Dendritic cell treated with granulocyte-macrophage colony-stimulating factor and Interleukin-4, amounts not matched to agents 40 ng/mL and 50 ng/mL, for 4 days (primary cell): ENCODE measurements around the gene RAB8B.

Experiments
- H3K27ac Mint-ChIP-seq: one replicate; pipeline ENCODE4 v1.8.0; 2022; ENCODE audit warnings: mild to moderate bottlenecking, mixed read lengths
- H3K27me3 Mint-ChIP-seq: one replicate; pipeline ENCODE4 v1.8.0; 2022; ENCODE audit warnings: mild to moderate bottlenecking, mixed read lengths
- H3K36me3 Mint-ChIP-seq: one replicate; pipeline ENCODE4 v1.8.0; 2022; ENCODE audit warnings: low read depth, mixed read lengths
- H3K4me1 Mint-ChIP-seq: one replicate; pipeline ENCODE4 v1.8.0; 2022; ENCODE audit warnings: low read depth, mixed read lengths
- H3K4me3 Mint-ChIP-seq: one replicate; pipeline ENCODE4 v1.8.0; 2022; ENCODE audit warnings: mild to moderate bottlenecking, moderate library complexity, mixed read lengths
- H3K9me3 Mint-ChIP-seq: one replicate; pipeline ENCODE4 v1.8.0; 2022; ENCODE audit warnings: mixed read lengths
- intact Hi-C: fragments of 100-400 bp; cut with micrococcal nuclease; formaldehyde crosslinking; loops from one replicate; pipeline ENCODE4 v1.15.0; 2022

RAB8B gene

DNA sequence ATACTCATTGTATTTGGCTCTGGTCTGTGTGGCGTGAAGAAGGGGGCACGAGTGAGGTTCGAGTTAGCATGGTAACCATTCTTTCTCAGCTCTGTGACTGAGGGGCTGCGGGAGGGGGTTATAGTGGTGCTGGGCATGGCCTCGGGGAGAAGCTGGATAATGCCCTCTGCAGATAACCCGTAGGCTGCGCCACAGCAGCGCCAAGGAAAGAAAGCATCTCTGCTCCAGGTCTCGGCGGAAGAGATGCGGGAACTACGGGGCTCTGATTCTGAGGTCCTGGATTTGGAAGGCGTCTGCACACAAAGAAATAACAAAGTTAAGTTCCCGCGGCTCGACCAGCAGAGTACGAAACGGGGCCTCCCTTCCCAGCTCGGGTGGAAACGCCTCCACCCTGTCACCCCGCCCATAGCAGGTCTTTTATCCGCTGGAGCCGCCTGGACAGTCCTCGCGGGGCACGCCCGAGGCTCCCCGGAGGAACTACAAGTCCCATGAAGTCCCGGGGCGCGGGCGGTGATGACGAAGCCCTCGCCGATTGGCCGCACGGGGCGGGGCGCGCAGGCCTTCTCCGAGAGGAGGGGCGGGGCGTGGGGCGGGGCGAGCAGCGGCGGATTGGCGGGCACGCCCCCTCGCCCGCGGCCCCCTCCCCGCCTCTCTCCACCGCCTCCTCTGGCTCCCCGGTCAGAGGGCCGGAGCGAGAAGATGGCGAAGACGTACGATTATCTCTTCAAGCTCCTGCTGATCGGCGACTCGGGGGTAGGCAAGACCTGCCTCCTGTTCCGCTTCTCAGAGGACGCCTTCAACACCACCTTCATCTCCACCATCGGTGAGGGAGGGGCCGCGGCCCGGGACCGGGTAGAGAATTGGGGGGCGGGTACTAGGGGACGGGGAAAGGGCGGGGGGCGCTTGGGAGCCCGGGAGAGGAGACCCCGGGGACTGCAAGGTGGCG lies at the start of gene RAB8B:
Gene RAB8B, plus strand, starts transcription at position 681 of the 946 bp plus-strand sequence. Its CDS starts 19 bp downstream, at position 700.
- H3K27me3 Mint-ChIP-seq: no peaks in the 10 kb centered on the region
- intact Hi-C loops: no loop called here

GRCh38 chr15:63140936-63141335 lies 48.5 kb upstream of the RAB8B start:
- intact Hi-C loops: no loop called here
- Mint-ChIP-seq H3K4me3 (no peak overlapping the region), H3K36me3 (peaks cover 80% of the 10 kb centered on the region), H3K27me3 (no peaks in the 10 kb centered on the region), H3K27ac (no peak overlapping the region), H3K9me3 (no peaks in the 10 kb centered on the region), H3K4me1 (peaks cover 17% of the 10 kb centered on the region)

More for the DNA sequence above, at the start of gene RAB8B:
- Mint-ChIP-seq H3K27ac (peak within 1 kb of the TSS; percentile 90), H3K4me1 (peaks cover 40% of the 10 kb centered on the region), H3K4me3 (peak within 1 kb of the TSS; percentile 89), H3K9me3 (no peaks in the 10 kb centered on the region), H3K36me3 (peaks cover 16% of the 10 kb centered on the region)

GRCh38 chr15:63145426-63145825 lies 44.0 kb upstream of the RAB8B start:
- H3K4me1 Mint-ChIP-seq: no peaks in the 10 kb centered on the region
- intact Hi-C loops: no loop called here
- no peak overlapping the region for H3K27ac Mint-ChIP-seq
- no peak overlapping the region for H3K4me3 Mint-ChIP-seq
- no peaks in the 10 kb centered on the region for H3K9me3 Mint-ChIP-seq
- peaks cover 89% of the 10 kb centered on the region for H3K36me3 Mint-ChIP-seq
- H3K27me3 Mint-ChIP-seq: no peaks in the 10 kb centered on the region

- Mint-ChIP-seq H3K9me3 (no peaks in the 10 kb centered on the region), H3K27ac (no peak overlapping the region), H3K36me3 (peaks cover 84% of the 10 kb centered on the region), H3K27me3 (no peaks in the 10 kb centered on the region), H3K4me1 (no peaks in the 10 kb centered on the region), H3K4me3 (no peak overlapping the region)
- intact Hi-C loops: no loop called here
These were observed 42.7 kb upstream of the RAB8B start for GRCh38 chr15:63146684-63147083.

DNA sequence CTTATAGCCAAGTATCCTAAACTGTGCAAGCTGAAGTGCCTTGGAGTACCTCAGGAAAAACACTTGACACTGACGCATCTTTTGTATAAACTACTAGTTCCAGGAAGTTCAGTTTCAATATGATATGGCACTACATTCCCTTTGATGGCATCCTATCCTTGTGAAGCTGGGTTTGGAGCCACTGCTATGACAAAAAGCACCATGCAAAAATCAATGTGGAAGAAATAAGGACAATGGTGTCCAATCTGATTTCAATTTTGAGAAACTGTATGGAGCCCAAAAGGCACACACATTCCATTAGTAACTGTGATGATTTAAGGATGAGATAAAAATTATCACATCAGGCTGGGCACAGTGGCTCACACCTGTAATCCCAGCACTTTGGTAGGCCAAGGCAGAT lies 37.7 kb upstream of the RAB8B start:
- Mint-ChIP-seq H3K27ac (no peak overlapping the region), H3K36me3 (peaks cover 75% of the 10 kb centered on the region), H3K4me1 (peaks cover 5% of the 10 kb centered on the region), H3K4me3 (no peak overlapping the region), H3K27me3 (no peaks in the 10 kb centered on the region), H3K9me3 (no peaks in the 10 kb centered on the region)
- intact Hi-C loops: no loop called here

DNA sequence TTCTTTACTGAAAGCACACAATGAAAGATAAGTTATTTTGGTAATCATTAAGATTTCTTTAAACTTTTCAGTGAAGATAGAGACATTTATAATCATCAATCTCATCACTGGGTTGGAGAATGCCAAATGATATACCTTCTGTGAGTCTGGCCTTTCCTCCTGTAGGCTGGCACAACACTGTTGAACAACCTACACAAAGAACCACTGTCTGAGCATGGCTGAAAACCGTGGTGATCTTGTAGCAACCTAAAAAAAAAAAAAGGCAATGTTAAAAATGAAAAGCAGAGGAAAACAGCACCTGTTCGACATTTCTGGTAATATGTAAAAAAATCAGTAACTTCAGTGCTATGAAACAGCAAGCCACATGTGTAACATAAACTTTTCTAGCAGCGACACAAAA lies 33.9 kb upstream of the RAB8B start:
- H3K27ac Mint-ChIP-seq: no peak overlapping the region
- H3K4me3 Mint-ChIP-seq: peak overlapping the region; percentile 32
- H3K4me1 Mint-ChIP-seq: peaks cover 10% of the 10 kb centered on the region
- peaks cover 8% of the 10 kb centered on the region for H3K9me3 Mint-ChIP-seq
- no peaks in the 10 kb centered on the region for H3K27me3 Mint-ChIP-seq
- intact Hi-C loops: loop anchor here (5.0 kb wide), 3 partner anchors 37 to 127 kb away; no protein-coding TSS in a partner anchor
- H3K36me3 Mint-ChIP-seq: peaks cover 47% of the 10 kb centered on the region

GRCh38 chr15:63156086-63156710 lies 33.2 kb upstream of the RAB8B start:
- H3K36me3 Mint-ChIP-seq: peaks cover 45% of the 10 kb centered on the region
- peak overlapping the region; percentile 94 for H3K4me3 Mint-ChIP-seq
- intact Hi-C loops: loop anchor here (5.0 kb wide), 3 partner anchors 36 to 126 kb away; no protein-coding TSS in a partner anchor
- H3K4me1 Mint-ChIP-seq: peaks cover 10% of the 10 kb centered on the region
- H3K27ac Mint-ChIP-seq: peak overlapping the region; percentile 96
- H3K27me3 Mint-ChIP-seq: no peaks in the 10 kb centered on the region
- H3K9me3 Mint-ChIP-seq: peaks cover 8% of the 10 kb centered on the region

DNA sequence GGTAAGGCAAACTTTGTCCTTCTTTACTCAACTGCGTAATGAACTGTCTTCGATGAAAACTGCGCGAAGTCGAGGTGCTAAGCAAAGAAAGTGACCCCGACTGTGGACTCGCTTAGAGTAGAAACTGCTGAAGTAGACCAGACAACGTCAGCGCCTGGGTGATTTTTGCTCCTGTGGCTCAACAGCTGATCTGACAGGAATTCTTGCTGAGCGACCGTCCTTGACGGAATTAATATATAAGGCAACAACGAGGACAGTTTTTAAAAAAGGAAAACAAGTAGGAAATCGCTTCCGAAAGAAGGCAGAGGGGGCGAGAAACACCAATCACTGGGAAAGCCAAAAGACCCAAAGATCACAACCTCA lies 32.7 kb upstream of the RAB8B start:
- Mint-ChIP-seq H3K4me1 (peaks cover 10% of the 10 kb centered on the region), H3K9me3 (peaks cover 8% of the 10 kb centered on the region), H3K27ac (peak overlapping the region; percentile 96), H3K36me3 (peaks cover 40% of the 10 kb centered on the region), H3K4me3 (peak overlapping the region; percentile 94), H3K27me3 (no peaks in the 10 kb centered on the region)
- intact Hi-C loops: loop anchor here (1.0 to 5.0 kb wide), 4 partner anchors 35 to 126 kb away; partner anchors contain the start of gene LACTB

DNA sequence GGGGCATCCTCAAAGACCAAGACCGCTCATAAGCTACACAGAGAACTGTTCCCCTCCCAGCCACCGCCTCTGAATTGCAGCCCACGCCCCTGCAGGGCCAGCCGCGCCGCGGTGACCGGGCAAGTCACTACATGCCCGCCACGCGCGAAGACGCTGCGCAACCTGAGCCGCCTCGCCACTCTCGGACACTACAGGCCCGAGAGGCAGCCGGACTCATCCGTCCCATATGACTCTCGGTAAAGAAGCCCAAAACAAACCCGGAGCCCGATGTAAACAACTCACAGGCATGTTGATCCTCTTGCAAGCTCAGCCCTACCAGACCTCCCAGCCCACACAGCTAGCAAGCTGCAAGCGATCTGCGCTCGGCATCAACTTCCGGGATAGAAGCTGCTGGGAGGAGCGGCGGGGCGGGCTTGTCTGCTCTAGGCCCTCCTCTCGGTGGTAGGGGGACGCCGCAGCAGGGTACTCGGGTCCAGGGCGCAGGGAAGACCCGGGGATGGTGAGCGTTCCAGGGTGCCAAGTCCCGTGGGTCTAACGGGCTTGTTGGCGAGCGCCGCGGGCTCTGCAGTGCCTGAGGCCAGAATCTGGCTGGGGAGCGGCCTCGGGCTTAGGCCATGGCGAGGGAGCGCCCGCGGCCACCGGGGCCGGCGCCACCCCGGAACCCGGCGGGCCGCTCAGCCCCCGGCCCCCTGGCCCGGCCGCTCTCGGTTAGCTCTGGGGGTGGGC lies 32.1 kb upstream of the RAB8B start, which contains the start of gene RPS27L:
Gene RPS27L, minus strand, starts transcription at position 360 of the 726 bp plus-strand sequence. Its CDS starts 72 bp downstream, at position 288.
- no peaks in the 10 kb centered on the region for H3K27me3 Mint-ChIP-seq
- intact Hi-C loops: loop anchor here (1.0 to 5.0 kb wide), 4 partner anchors 35 to 125 kb away; partner anchors contain the start of gene LACTB
- peaks cover 10% of the 10 kb centered on the region for H3K4me1 Mint-ChIP-seq
- peak within 1 kb of the TSS; percentile 96 for H3K27ac Mint-ChIP-seq
- peak within 1 kb of the TSS; percentile 94 for H3K4me3 Mint-ChIP-seq
- H3K9me3 Mint-ChIP-seq: peaks cover 8% of the 10 kb centered on the region
- peaks cover 35% of the 10 kb centered on the region for H3K36me3 Mint-ChIP-seq

GRCh38 chr15:63157891-63158431 lies 31.4 kb upstream of the RAB8B start:
- Mint-ChIP-seq H3K27me3 (no peaks in the 10 kb centered on the region), H3K4me1 (peaks cover 10% of the 10 kb centered on the region), H3K4me3 (peak overlapping the region; percentile 94), H3K27ac (peak overlapping the region; percentile 96), H3K36me3 (peaks cover 29% of the 10 kb centered on the region), H3K9me3 (peaks cover 8% of the 10 kb centered on the region)
- intact Hi-C loops: loop anchor here (1.0 to 5.0 kb wide), 4 partner anchors 34 to 124 kb away; partner anchors contain the start of gene LACTB

DNA sequence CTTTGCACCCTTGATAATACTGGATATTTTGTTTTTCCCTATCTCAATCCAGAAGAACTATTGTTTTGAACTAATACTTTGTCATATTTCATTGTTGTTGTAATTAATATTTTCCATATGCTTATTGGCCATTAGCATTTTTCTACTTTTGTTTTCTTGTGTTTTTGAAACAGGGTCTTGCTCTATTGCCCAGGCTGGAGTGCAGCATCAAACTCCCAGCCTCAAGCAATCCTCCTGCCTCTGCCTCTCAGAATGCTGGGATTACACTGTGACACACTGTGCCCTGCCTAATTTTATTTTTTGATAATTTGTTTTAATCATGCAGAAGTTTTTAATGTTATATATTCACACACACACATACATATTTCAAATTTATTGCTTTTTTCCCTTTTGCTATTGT lies 28.8 kb upstream of the RAB8B start:
- Mint-ChIP-seq H3K27ac (no peak overlapping the region), H3K4me3 (no peak overlapping the region), H3K27me3 (no peaks in the 10 kb centered on the region), H3K9me3 (peaks cover 8% of the 10 kb centered on the region), H3K4me1 (peaks cover 6% of the 10 kb centered on the region), H3K36me3 (peaks cover 10% of the 10 kb centered on the region)
- intact Hi-C loops: no loop called here

DNA sequence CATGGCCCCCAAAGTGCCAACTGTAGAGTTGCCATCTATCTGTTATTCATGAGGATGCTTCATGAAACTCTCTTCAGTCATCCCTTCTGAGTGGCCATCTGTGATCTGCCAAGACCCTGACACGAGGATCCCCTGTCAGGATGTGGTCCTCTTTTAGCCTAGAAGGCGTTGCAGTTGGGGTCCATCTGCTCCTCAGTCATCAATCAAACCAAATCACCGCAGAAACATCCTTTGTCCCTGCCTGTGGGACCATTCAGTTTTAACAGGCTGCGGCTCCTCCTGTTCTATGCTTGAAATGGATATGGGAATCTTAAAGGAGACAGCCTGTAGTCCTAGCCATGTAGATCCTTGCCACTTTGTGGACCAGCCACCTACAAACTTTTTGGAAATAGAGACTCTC lies 26.2 kb upstream of the RAB8B start:
- Mint-ChIP-seq H3K4me1 (peaks cover 6% of the 10 kb centered on the region), H3K9me3 (peaks cover 8% of the 10 kb centered on the region), H3K36me3 (no peaks in the 10 kb centered on the region), H3K4me3 (no peak overlapping the region), H3K27ac (no peak overlapping the region), H3K27me3 (no peaks in the 10 kb centered on the region)
- intact Hi-C loops: no loop called here

- no peaks in the 10 kb centered on the region for H3K27me3 Mint-ChIP-seq
- H3K4me3 Mint-ChIP-seq: no peak overlapping the region
- intact Hi-C loops: loop anchor here (5.0 kb wide), 1 partner anchor 237 kb away; no protein-coding TSS in a partner anchor
- H3K36me3 Mint-ChIP-seq: no peaks in the 10 kb centered on the region
- no peak overlapping the region for H3K27ac Mint-ChIP-seq
- H3K4me1 Mint-ChIP-seq: no peaks in the 10 kb centered on the region
- no peaks in the 10 kb centered on the region for H3K9me3 Mint-ChIP-seq
These were observed 24.1 kb upstream of the RAB8B start for GRCh38 chr15:63165166-63165859.
